B cell (primary cell): ENCODE data around the gene LANCL1. TPM values are rescaled to one million over a fixed set of nuclear protein-coding genes. Genes with fewer than 3 reads are reported as not detected.

Source experiments
- ATAC-seq: fragments of 200-7000 bp; cut with Tn5 transposase; one replicate; pipeline ENCODE4 v1.10.0; 2021; ENCODE audit warnings: low read depth, mild to moderate bottlenecking, moderate number of reproducible peaks, moderate library complexity
- CTCF ChIA-PET: fragments of 350-600 bp; sonication (Branson Sonifier 250); formaldehyde crosslinking; loops from one replicate; lab custom pipeline; 2021; ENCODE audit warnings: antibody characterized with exemption, inconsistent platforms; lab: Charles Lee
- POLR2A ChIA-PET: fragments of 350-600 bp; sonication (Branson Sonifier 250); formaldehyde crosslinking; loops from one replicate; lab custom pipeline; 2021; ENCODE audit warnings: antibody characterized with exemption; lab: Charles Lee
- DNase-seq: peaks from one replicate; pipeline ENCODE4 v3.0.0; 2013
- H2AFZ ChIP-seq: 2 replicates; pipeline ENCODE4 v1.6.1; 2012; ENCODE audit warnings: mild to moderate bottlenecking, low read depth, low read length; ENCODE audit not compliant: insufficient read depth, poor library complexity, severe bottlenecking
- H3K27ac ChIP-seq, 2 donors: 1 replicate in 1 of 2; 2 replicates in 1 of 2; pipeline ENCODE4 v1.5.1; 2012 to 2013; ENCODE audit warnings: low read length in 2 of 2, mild to moderate bottlenecking in 2 of 2, moderate library complexity in 1 of 2
- H3K27me3 ChIP-seq, 4 experiments: fragments of 200-600 bp in 1 of 4; sonication (generic) in 1 of 4; replicated peaks in 1 of 4; 1 replicate in 2 of 4; 2 replicates in 2 of 4; pipeline versions ENCODE4 v1.6.1 to v1.7.0; 2013 to 2016; ENCODE audit warnings: low read length in 3 of 4, mild to moderate bottlenecking in 2 of 4, mixed read lengths in 1 of 4, moderate library complexity in 1 of 4; ENCODE audit not compliant: insufficient read depth in 4 of 4, control insufficient read depth in 3 of 4; ENCODE audit errors: control extremely low read depth in 1 of 4
- H3K36me3 ChIP-seq, 2 experiments: replicated peaks in 1 of 2; 1 replicate in 1 of 2; 2 replicates in 1 of 2; pipeline versions ENCODE4 v1.6.1 to v1.7.1; 2013; ENCODE audit warnings: low read length in 1 of 2; ENCODE audit not compliant: insufficient read depth in 2 of 2, control insufficient read depth in 1 of 2; ENCODE audit errors: control extremely low read depth in 1 of 2, extremely low read depth in 1 of 2
- H3K4me1 ChIP-seq, 2 donors: fragments of 200-600 bp in 1 of 2; sonication (generic) in 1 of 2; 1 replicate in 1 of 2; 2 replicates in 1 of 2; pipeline versions ENCODE4 v1.5.1 to v1.6.1; 2013 to 2017; ENCODE audit warnings: low read length in 2 of 2; ENCODE audit not compliant: control insufficient read depth in 2 of 2, insufficient read depth in 2 of 2
- H3K4me2 ChIP-seq: replicated peaks from 2 replicates; pipeline ENCODE3; 2012; ENCODE audit warnings: mild to moderate bottlenecking, low read depth, low read length; ENCODE audit not compliant: poor library complexity, severe bottlenecking
- H3K4me3 ChIP-seq, 5 experiments: fragments of 200-600 bp in 1 of 5; sonication (generic) in 1 of 5; 1 replicate in 3 of 5; 2 replicates in 2 of 5; pipeline versions ENCODE4 v1.5.1 to v1.7.0; 2011 to 2016; ENCODE audit warnings: low read length in 4 of 5, mild to moderate bottlenecking in 4 of 5, low read depth in 2 of 5, control low read depth in 1 of 5, moderate library complexity in 1 of 5; ENCODE audit not compliant: insufficient read depth in 1 of 5; ENCODE audit errors: control extremely low read depth in 1 of 5, extremely low read depth in 1 of 5
- H3K79me2 ChIP-seq: fragments of 200-600 bp; sonication (generic); one replicate; pipeline ENCODE4 v1.6.0; 2016; ENCODE audit warnings: low read length; ENCODE audit not compliant: control insufficient read depth, insufficient read depth
- H3K9ac ChIP-seq: fragments of 200-600 bp; sonication (generic); 2 replicates; pipeline ENCODE4 v1.6.1; 2017; ENCODE audit warnings: mild to moderate bottlenecking, low read length, moderate library complexity
- H3K9me3 ChIP-seq, 3 donors: one replicate each; pipeline versions ENCODE4 v1.6.1 to v1.7.1; 2013; ENCODE audit warnings: low read length in 2 of 3; ENCODE audit not compliant: control insufficient read depth in 2 of 3, insufficient read depth in 1 of 3; ENCODE audit errors: control extremely low read depth in 1 of 3
- H4K20me1 ChIP-seq: 2 replicates; pipeline ENCODE4 v1.6.0; 2012; ENCODE audit warnings: mild to moderate bottlenecking, low read length; ENCODE audit not compliant: insufficient read depth, control insufficient read depth, poor library complexity, severe bottlenecking
- H3K27ac Mint-ChIP-seq: one replicate; pipeline ENCODE4 v1.8.0; 2021; ENCODE audit warnings: mixed read lengths
- H3K27me3 Mint-ChIP-seq: one replicate; pipeline ENCODE4 v1.8.0; 2021; ENCODE audit warnings: mixed read lengths
- H3K4me1 Mint-ChIP-seq: one replicate; pipeline ENCODE4 v1.8.0; 2021; ENCODE audit warnings: mixed read lengths
- H3K4me3 Mint-ChIP-seq: one replicate; pipeline ENCODE4 v1.8.0; 2021; ENCODE audit warnings: mixed read lengths
- H3K9me3 Mint-ChIP-seq: one replicate; pipeline ENCODE4 v1.8.0; 2022; ENCODE audit warnings: mixed read lengths; ENCODE audit not compliant: insufficient read depth
- CTCF ChIP-seq: fragments of 200-600 bp; IDR thresholded peaks from one replicate; pipeline ENCODE4 v1.8.0; 2022; ENCODE audit warnings: antibody characterized with exemption, mild to moderate bottlenecking
- EZH2 ChIP-seq: IDR thresholded peaks from 2 replicates; pipeline ENCODE4 v1.6.1; 2012; ENCODE audit warnings: borderline replicate concordance, low read depth, mild to moderate bottlenecking, moderate library complexity, low read length; ENCODE audit not compliant: insufficient read depth, poor library complexity, severe bottlenecking
- WGBS: methylation state at CpG from one replicate; pipeline ENCODE4 v1.1.5; 2013; ENCODE audit warnings: missing lambda C conversion rate; ENCODE audit not compliant: insufficient coverage; 5-methylcytosine and 5-hydroxymethylcytosine counted together
- intact Hi-C: fragments of 100-400 bp; cut with micrococcal nuclease; formaldehyde crosslinking; loops from one replicate; pipeline ENCODE4 v1.10.0; 2022
- polyA plus RNA-seq: library from polyadenylated mRNA; depleted of rRNA; stranded (reverse); fragments of >200 nt; gene quantifications from 2 replicates; pipeline ENCODE4 v1.2.3, GENCODE V29; 2012
- total RNA-seq, 2 donors: library from RNA; stranded (reverse); fragments of 120-200 nt in 1 of 2; gene quantifications; 1 replicate in 1 of 2; 2 replicates in 1 of 2; pipeline versions ENCODE4 v1.2.3 to v1.2.4, GENCODE V29; 2013 to 2022

Gene LANCL1
- total and polyA plus RNA-seq, 2 donors (not counting 1 experiment from before 2014, with no cell fraction given): 14.8 to 30.0 TPM

GRCh38 chr2:210421916-210422315 lies 54.6 kb downstream of the LANCL1 start:
- intact Hi-C loops: no loop called here
- H3K27me3 Mint-ChIP-seq: peaks cover 16% of the 10 kb centered on the region
- H3K4me3 ChIP-seq: no peak overlapping the region
- TF ChIP-seq EZH2 (no peak), CTCF (no peak)
- no peak overlapping the region for H3K4me3 Mint-ChIP-seq
- no peaks in the 10 kb centered on the region for H3K27me3 ChIP-seq
- H3K36me3 ChIP-seq: no peaks in the 10 kb centered on the region
- H3K27ac Mint-ChIP-seq: no peak overlapping the region
- no peaks in the 10 kb centered on the region for H3K4me1 ChIP-seq
- peaks cover 0 to 12% (median 6%) of the 10 kb centered on the region in 3 donors for H3K9me3 ChIP-seq
- ChIA-PET POLR2A (no interaction called here), CTCF (no interaction called here)
- ATAC-seq (no peak), DNase-seq (no peak)
- no peak overlapping the region for H3K4me2 ChIP-seq
- H3K9ac ChIP-seq: no peak overlapping the region
- no peaks in the 10 kb centered on the region for H3K4me1 Mint-ChIP-seq
- H2AFZ ChIP-seq: no peak overlapping the region
- 7% methylated on average over 3 of the region's 3 CpGs for WGBS
- H3K79me2 ChIP-seq: no peaks in the 10 kb centered on the region
- no peak overlapping the region for H3K27ac ChIP-seq
- H3K9me3 Mint-ChIP-seq: peaks cover 9% of the 10 kb centered on the region
- no peaks in the 10 kb centered on the region for H4K20me1 ChIP-seq

GRCh38 chr2:210412660-210413059 lies 63.9 kb downstream of the LANCL1 start:
- TF ChIP-seq EZH2 (no peak), CTCF (no peak)
- no peak overlapping the region for H2AFZ ChIP-seq
- WGBS: no CpG with 5 or more reads among the region's 1 CpG
- H3K36me3 ChIP-seq: no peaks in the 10 kb centered on the region
- Mint-ChIP-seq H3K4me1 (no peaks in the 10 kb centered on the region), H3K9me3 (peaks cover 6% of the 10 kb centered on the region), H3K4me3 (no peak overlapping the region), H3K27ac (no peak overlapping the region), H3K27me3 (peaks cover 5% of the 10 kb centered on the region)
- H3K4me2 ChIP-seq: no peak overlapping the region
- ChIA-PET POLR2A (no interaction called here), CTCF (no interaction called here)
- H3K27me3 ChIP-seq: no peaks in the 10 kb centered on the region
- no peaks in the 10 kb centered on the region for H3K79me2 ChIP-seq
- ATAC-seq: no peak
- no peak for DNase-seq
- H3K9me3 ChIP-seq: peaks cover 0 to 6% (median 0%) of the 10 kb centered on the region in 3 donors
- intact Hi-C loops: no loop called here
- no peaks in the 10 kb centered on the region for H4K20me1 ChIP-seq
- no peak overlapping the region for H3K27ac ChIP-seq
- H3K9ac ChIP-seq: no peak overlapping the region
- H3K4me3 ChIP-seq: no peak overlapping the region
- no peaks in the 10 kb centered on the region for H3K4me1 ChIP-seq
